GM23338 (cell line): ENCODE measurements around the gene GLRB. TPM values are rescaled to one million over a fixed set of nuclear protein-coding genes. Genes with fewer than 3 reads are reported as not detected.
A peak's percentile ranks its signal among the peaks of the same experiment; 100 is the strongest.

ENCODE experiments used
- ATAC-seq: fragments of 200-7000 bp; cut with Tn5 transposase; 3 replicates; pipeline ENCODE4 v1.9.1; 2020
- DNase-seq: peaks from one replicate; pipeline ENCODE4 v3.0.0-alpha.2; 2015; ENCODE audit warnings: low spot score
- H2AFZ ChIP-seq: fragments of 200-600 bp; sonication (generic); 2 replicates; pipeline ENCODE4 v1.8.0; 2016; ENCODE audit warnings: antibody characterized with exemption, mild to moderate bottlenecking, moderate library complexity
- H3F3A ChIP-seq: fragments of 200-600 bp; sonication (generic); replicated peaks from 2 replicates; pipeline ENCODE4 v1.8.0; 2017; ENCODE audit warnings: antibody characterized with exemption, mixed run types, low read depth
- H3K27ac ChIP-seq: fragments of 200-600 bp; sonication (generic); 2 replicates; pipeline ENCODE4 v1.6.1; 2016; ENCODE audit warnings: low read depth
- H3K27me3 ChIP-seq: fragments of 200-600 bp; sonication (generic); 2 replicates; pipeline ENCODE4 v1.8.0; 2016; ENCODE audit warnings: mild to moderate bottlenecking, mixed run types, moderate library complexity; ENCODE audit not compliant: insufficient read depth
- H3K36me3 ChIP-seq: fragments of 200-600 bp; sonication (generic); 2 replicates; pipeline ENCODE4 v1.8.0; 2016; ENCODE audit warnings: mild to moderate bottlenecking; ENCODE audit not compliant: insufficient read depth
- H3K4me1 ChIP-seq: fragments of 200-600 bp; sonication (generic); 2 replicates; pipeline ENCODE4 v1.8.0; 2016; ENCODE audit warnings: mild to moderate bottlenecking, moderate library complexity; ENCODE audit not compliant: insufficient read depth
- H3K4me2 ChIP-seq: fragments of 200-600 bp; sonication (generic); 2 replicates; pipeline ENCODE4 v1.7.1; 2017; ENCODE audit warnings: mixed run types
- H3K4me3 ChIP-seq: fragments of 200-600 bp; sonication (generic); 2 replicates; pipeline ENCODE4 v1.6.1; 2016; ENCODE audit warnings: mixed run types
- H3K79me2 ChIP-seq: fragments of 200-600 bp; sonication (generic); replicated peaks from 2 replicates; pipeline ENCODE4 v1.8.0; 2017; ENCODE audit warnings: mild to moderate bottlenecking; ENCODE audit not compliant: insufficient read depth
- H3K9me2 ChIP-seq: fragments of 200-600 bp; sonication (generic); 2 replicates; pipeline ENCODE4 v1.8.0; 2017; ENCODE audit not compliant: insufficient read depth
- H4K20me1 ChIP-seq: fragments of 200-600 bp; sonication (generic); replicated peaks from 2 replicates; pipeline ENCODE4 v1.8.0; 2017; ENCODE audit warnings: mild to moderate bottlenecking; ENCODE audit not compliant: insufficient read depth
- H3K27ac Mint-ChIP-seq: 2 replicates; pipeline ENCODE4 v1.8.0; 2020; ENCODE audit warnings: inconsistent platforms, mild to moderate bottlenecking, moderate library complexity, mixed read lengths
- H3K27me3 Mint-ChIP-seq: 3 replicates; pipeline ENCODE4 v1.8.0; 2022; ENCODE audit warnings: low read depth, mild to moderate bottlenecking, moderate library complexity, mixed read lengths, inconsistent platforms; ENCODE audit not compliant: insufficient read depth, poor library complexity
- H3K36me3 Mint-ChIP-seq: 3 replicates; pipeline ENCODE4 v1.8.0; 2021; ENCODE audit warnings: low read depth, mild to moderate bottlenecking, inconsistent platforms, moderate library complexity, mixed read lengths
- H3K4me1 Mint-ChIP-seq: 3 replicates; pipeline ENCODE4 v1.8.0; 2020; ENCODE audit warnings: mild to moderate bottlenecking, inconsistent platforms, mixed read lengths
- H3K4me3 Mint-ChIP-seq: 3 replicates; pipeline ENCODE4 v1.8.0; 2021; ENCODE audit warnings: moderate library complexity, mild to moderate bottlenecking, inconsistent platforms, mixed read lengths
- H3K9me3 Mint-ChIP-seq: 3 replicates; pipeline ENCODE4 v1.8.0; 2020; ENCODE audit warnings: moderate library complexity, mild to moderate bottlenecking, inconsistent platforms, mixed read lengths
- CTCF ChIP-seq, 2 experiments: fragments of 200-600 bp in 1 of 2; sonication (generic) in 1 of 2; conservative IDR thresholded peaks; 2 replicates each; pipeline versions ENCODE4 v1.5.1 to v1.6.1; 2016 to 2017; ENCODE audit warnings: antibody characterized with exemption in 2 of 2, low read depth in 2 of 2, mild to moderate bottlenecking in 2 of 2, moderate library complexity in 1 of 2
- EZH2 ChIP-seq: fragments of 200-600 bp; sonication (generic); IDR thresholded peaks from one replicate; pipeline ENCODE4 v1.8.0; 2017; ENCODE audit warnings: antibody characterized with exemption, mild to moderate bottlenecking, low read depth; ENCODE audit not compliant: unreplicated experiment
- EZH2phosphoT487 ChIP-seq: fragments of 200-600 bp; sonication (generic); IDR thresholded peaks from one replicate; pipeline ENCODE4 v1.8.1; 2018; ENCODE audit warnings: antibody characterized with exemption; ENCODE audit not compliant: unreplicated experiment
- JUNB ChIP-seq: IDR thresholded peaks from one replicate; pipeline ENCODE4 v1.6.1; 2016; ENCODE audit warnings: antibody characterized with exemption; ENCODE audit not compliant: unreplicated experiment
- POLR2AphosphoS5 ChIP-seq: IDR thresholded peaks from 2 replicates; pipeline ENCODE4 v1.6.1; 2016; ENCODE audit warnings: antibody characterized with exemption, low read depth
- STAT1 ChIP-seq: IDR thresholded peaks from one replicate; pipeline ENCODE4 v1.6.1; 2016; ENCODE audit warnings: antibody characterized with exemption; ENCODE audit not compliant: unreplicated experiment
- ZNF114 ChIP-seq: fragments of 250-450 bp; sonication (Bioruptor Pico); IDR thresholded peaks from 2 replicates; pipeline ENCODE4 v1.5.0; 2020; ENCODE audit warnings: mild to moderate bottlenecking, moderate library complexity
- ZNF331 ChIP-seq: fragments of 250-450 bp; sonication (Bioruptor Pico); IDR thresholded peaks from 2 replicates; pipeline ENCODE4 v1.5.0; 2020; ENCODE audit warnings: low read depth, mild to moderate bottlenecking, moderate library complexity
- polyA plus RNA-seq: library from polyadenylated mRNA; unstranded; fragments of >200 nt; fragmentation: Nextera tagmentation; extraction: Ambion mirVana; gene quantifications from 2 replicates; pipeline ENCODE4 v1.2.1, GENCODE V29; 2016
- total RNA-seq: library from RNA; depleted of rRNA; stranded (reverse); fragments of >200 nt; shearing (Covaris generic); gene quantifications from 2 replicates; pipeline ENCODE4 v1.2.3, GENCODE V29; 2014
- TF ChIP-seq, protein P1 (sequence below): fragments of 250-450 bp; sonication (Bioruptor Pico); IDR thresholded peaks from 2 replicates; pipeline ENCODE4 v1.5.0; 2020; ENCODE audit warnings: mild to moderate bottlenecking, moderate library complexity
- TF ChIP-seq, protein P2 (sequence below): IDR thresholded peaks from one replicate; pipeline ENCODE4 v1.6.1; 2018; ENCODE audit warnings: antibody characterized with exemption; ENCODE audit not compliant: unreplicated experiment
- TF ChIP-seq, protein P3 (sequence below): IDR thresholded peaks from 2 replicates; pipeline ENCODE4 v1.6.1; 2016; ENCODE audit warnings: antibody characterized with exemption

The GLRB gene
- total and polyA plus RNA-seq, 2 experiments from 2014 or later, result 1.0 to 1.3 TPM

DNA sequence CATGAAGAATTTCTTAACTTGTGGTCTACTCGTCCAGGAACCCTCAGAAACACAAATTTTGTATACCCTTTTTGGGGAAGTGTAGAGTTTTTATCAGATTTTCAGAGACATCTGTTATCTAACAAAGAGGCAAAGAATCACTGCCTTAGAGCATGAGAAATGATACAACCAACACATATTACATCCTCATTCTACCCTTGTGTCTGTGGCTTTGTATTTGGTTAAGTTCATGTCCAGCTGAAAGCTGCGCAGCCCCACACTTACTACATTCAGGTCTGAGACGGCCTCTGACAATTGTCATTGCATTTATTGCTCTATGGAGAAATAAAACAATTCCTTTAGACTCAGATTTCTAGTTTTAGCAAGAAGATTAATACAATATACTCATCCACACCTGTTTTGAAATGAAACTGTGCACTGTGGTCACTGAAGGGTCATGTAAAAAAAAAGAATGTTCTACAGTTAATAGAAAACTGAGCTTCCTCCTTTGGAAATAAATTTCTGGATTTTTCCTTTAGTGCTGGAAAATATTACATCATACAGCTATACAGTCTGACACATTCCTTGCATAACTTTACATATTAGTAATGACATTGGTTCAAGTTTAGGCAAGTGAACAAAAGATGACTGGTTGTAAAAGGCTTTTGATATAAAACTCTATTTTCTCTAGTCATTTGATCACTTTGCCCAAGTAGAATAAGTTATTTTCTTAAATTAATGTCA, 39.8 kb downstream of the GLRB start:
- no peaks in the 10 kb centered on the region for H3F3A ChIP-seq
- peak overlapping the region; percentile 50; the same call in 1 of the 2 replicates for H3K27ac Mint-ChIP-seq
- H3K4me2 ChIP-seq, result no peak overlapping the region
- H3K9me3 Mint-ChIP-seq, result no peaks in the 10 kb centered on the region
- H2AFZ ChIP-seq, result no peak overlapping the region
- H3K79me2 ChIP-seq, result no peaks in the 10 kb centered on the region
- peaks cover 3% of the 10 kb centered on the region; the same call in 1 of the 3 replicates for H3K4me1 Mint-ChIP-seq
- no peaks in the 10 kb centered on the region for H3K36me3 Mint-ChIP-seq
- H3K27me3 Mint-ChIP-seq, result no peaks in the 10 kb centered on the region
- TF ChIP-seq ZNF331 (CRISPR knock-in tag) (no peak), JUNB (no peak), POLR2AphosphoS5 (no peak), STAT1 (no peak), EZH2 (no peak), EZH2phosphoT487 (no peak), CTCF (conservative IDR thresholded peaks at IDR 0.05; ENCODE audit: low read depth in 2 of 2) (no peak), ZNF114 (no peak)
- TF ChIP-seq, protein P1, sequence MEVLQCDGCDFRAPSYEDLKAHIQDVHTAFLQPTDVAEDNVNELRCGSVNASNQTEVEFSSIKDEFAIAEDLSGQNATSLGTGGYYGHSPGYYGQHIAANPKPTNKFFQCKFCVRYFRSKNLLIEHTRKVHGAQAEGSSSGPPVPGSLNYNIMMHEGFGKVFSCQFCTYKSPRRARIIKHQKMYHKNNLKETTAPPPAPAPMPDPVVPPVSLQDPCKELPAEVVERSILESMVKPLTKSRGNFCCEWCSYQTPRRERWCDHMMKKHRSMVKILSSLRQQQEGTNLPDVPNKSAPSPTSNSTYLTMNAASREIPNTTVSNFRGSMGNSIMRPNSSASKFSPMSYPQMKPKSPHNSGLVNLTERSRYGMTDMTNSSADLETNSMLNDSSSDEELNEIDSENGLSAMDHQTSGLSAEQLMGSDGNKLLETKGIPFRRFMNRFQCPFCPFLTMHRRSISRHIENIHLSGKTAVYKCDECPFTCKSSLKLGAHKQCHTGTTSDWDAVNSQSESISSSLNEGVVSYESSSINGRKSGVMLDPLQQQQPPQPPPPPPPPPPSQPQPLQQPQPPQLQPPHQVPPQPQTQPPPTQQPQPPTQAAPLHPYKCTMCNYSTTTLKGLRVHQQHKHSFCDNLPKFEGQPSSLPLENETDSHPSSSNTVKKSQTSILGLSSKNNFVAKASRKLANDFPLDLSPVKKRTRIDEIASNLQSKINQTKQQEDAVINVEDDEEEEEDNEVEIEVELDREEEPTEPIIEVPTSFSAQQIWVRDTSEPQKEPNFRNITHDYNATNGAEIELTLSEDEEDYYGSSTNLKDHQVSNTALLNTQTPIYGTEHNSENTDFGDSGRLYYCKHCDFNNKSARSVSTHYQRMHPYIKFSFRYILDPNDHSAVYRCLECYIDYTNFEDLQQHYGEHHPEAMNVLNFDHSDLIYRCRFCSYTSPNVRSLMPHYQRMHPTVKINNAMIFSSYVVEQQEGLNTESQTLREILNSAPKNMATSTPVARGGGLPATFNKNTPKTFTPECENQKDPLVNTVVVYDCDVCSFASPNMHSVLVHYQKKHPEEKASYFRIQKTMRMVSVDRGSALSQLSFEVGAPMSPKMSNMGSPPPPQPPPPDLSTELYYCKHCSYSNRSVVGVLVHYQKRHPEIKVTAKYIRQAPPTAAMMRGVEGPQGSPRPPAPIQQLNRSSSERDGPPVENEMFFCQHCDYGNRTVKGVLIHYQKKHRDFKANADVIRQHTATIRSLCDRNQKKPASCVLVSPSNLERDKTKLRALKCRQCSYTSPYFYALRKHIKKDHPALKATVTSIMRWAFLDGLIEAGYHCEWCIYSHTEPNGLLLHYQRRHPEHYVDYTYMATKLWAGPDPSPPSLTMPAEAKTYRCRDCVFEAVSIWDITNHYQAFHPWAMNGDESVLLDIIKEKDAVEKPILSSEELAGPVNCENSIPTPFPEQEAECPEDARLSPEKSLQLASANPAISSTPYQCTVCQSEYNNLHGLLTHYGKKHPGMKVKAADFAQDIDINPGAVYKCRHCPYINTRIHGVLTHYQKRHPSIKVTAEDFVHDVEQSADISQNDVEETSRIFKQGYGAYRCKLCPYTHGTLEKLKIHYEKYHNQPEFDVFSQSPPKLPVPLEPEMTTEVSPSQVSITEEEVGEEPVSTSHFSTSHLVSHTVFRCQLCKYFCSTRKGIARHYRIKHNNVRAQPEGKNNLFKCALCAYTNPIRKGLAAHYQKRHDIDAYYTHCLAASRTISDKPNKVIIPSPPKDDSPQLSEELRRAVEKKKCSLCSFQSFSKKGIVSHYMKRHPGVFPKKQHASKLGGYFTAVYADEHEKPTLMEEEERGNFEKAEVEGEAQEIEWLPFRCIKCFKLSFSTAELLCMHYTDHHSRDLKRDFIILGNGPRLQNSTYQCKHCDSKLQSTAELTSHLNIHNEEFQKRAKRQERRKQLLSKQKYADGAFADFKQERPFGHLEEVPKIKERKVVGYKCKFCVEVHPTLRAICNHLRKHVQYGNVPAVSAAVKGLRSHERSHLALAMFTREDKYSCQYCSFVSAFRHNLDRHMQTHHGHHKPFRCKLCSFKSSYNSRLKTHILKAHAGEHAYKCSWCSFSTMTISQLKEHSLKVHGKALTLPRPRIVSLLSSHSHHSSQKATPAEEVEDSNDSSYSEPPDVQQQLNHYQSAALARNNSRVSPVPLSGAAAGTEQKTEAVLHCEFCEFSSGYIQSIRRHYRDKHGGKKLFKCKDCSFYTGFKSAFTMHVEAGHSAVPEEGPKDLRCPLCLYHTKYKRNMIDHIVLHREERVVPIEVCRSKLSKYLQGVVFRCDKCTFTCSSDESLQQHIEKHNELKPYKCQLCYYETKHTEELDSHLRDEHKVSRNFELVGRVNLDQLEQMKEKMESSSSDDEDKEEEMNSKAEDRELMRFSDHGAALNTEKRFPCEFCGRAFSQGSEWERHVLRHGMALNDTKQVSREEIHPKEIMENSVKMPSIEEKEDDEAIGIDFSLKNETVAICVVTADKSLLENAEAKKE, result no peak
- TF ChIP-seq, protein P2, sequence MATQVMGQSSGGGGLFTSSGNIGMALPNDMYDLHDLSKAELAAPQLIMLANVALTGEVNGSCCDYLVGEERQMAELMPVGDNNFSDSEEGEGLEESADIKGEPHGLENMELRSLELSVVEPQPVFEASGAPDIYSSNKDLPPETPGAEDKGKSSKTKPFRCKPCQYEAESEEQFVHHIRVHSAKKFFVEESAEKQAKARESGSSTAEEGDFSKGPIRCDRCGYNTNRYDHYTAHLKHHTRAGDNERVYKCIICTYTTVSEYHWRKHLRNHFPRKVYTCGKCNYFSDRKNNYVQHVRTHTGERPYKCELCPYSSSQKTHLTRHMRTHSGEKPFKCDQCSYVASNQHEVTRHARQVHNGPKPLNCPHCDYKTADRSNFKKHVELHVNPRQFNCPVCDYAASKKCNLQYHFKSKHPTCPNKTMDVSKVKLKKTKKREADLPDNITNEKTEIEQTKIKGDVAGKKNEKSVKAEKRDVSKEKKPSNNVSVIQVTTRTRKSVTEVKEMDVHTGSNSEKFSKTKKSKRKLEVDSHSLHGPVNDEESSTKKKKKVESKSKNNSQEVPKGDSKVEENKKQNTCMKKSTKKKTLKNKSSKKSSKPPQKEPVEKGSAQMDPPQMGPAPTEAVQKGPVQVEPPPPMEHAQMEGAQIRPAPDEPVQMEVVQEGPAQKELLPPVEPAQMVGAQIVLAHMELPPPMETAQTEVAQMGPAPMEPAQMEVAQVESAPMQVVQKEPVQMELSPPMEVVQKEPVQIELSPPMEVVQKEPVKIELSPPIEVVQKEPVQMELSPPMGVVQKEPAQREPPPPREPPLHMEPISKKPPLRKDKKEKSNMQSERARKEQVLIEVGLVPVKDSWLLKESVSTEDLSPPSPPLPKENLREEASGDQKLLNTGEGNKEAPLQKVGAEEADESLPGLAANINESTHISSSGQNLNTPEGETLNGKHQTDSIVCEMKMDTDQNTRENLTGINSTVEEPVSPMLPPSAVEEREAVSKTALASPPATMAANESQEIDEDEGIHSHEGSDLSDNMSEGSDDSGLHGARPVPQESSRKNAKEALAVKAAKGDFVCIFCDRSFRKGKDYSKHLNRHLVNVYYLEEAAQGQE, result no peak
- TF ChIP-seq, protein P3, sequence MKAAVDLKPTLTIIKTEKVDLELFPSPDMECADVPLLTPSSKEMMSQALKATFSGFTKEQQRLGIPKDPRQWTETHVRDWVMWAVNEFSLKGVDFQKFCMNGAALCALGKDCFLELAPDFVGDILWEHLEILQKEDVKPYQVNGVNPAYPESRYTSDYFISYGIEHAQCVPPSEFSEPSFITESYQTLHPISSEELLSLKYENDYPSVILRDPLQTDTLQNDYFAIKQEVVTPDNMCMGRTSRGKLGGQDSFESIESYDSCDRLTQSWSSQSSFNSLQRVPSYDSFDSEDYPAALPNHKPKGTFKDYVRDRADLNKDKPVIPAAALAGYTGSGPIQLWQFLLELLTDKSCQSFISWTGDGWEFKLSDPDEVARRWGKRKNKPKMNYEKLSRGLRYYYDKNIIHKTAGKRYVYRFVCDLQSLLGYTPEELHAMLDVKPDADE, result no peak
- no peak overlapping the region for H3K27ac ChIP-seq
- no peak overlapping the region for H3K4me3 ChIP-seq
- no peaks in the 10 kb centered on the region for H3K27me3 ChIP-seq
- ATAC-seq (no peak), DNase-seq (no peak)
- no peaks in the 10 kb centered on the region for H3K4me1 ChIP-seq
- H3K4me3 Mint-ChIP-seq, result no peak overlapping the region
- H3K36me3 ChIP-seq, result no peaks in the 10 kb centered on the region
- no peaks in the 10 kb centered on the region for H4K20me1 ChIP-seq
- H3K9me2 ChIP-seq, result no peaks in the 10 kb centered on the region
